EH (cell line): ENCODE data around the gene FAM20C.
A peak's percentile ranks its signal among the peaks of the same experiment; 100 is the strongest.
"Not testable (repeated sequence)": the region's sequence is repeated elsewhere in the genome, so short reads cannot be mapped to it uniquely, and the experiment has no call there.

Experiments used
- DNase-seq: peaks from one replicate; pipeline ENCODE4 v3.0.0-alpha.2; 2015; ENCODE audit warnings: low read depth

FAM20C gene

DNA sequence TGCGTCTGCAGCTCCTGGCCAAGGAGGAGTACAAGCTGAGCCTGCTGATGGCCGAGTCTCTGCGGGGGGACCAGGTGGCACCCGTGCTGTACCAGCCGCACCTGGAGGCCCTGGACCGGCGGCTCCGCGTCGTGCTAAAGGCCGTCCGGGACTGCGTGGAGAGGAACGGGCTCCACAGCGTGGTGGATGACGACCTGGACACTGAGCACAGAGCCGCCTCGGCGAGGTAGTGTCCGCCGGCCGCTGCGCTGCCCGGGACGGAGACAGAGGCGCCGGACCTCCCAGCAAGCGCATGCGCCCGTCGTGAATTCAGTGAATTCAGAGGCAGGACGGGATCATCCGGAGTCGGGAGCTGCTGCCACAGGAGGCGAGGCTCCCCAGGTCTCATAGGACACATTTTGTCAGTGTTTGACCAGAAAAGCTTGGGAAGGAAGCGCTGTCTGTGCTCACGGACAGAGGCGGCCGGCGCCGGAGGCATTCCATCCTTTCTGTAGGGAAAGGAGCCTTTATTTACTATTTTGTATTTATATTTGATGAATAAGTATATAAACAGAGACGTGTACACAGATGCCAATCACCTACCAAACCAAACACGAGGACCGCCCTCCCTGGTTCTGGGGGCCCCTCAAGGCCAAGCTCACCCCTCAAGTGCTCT is 67.5 kb downstream of the FAM20C start:
- DNase-seq, result no peak

- no peak for DNase-seq
Observed at GRCh38 chr7:260441-261281, 68.3 kb downstream of the FAM20C start.

- DNase-seq, result no peak
Observed at GRCh38 chr7:261341-262250, 69.2 kb downstream of the FAM20C start.

DNA sequence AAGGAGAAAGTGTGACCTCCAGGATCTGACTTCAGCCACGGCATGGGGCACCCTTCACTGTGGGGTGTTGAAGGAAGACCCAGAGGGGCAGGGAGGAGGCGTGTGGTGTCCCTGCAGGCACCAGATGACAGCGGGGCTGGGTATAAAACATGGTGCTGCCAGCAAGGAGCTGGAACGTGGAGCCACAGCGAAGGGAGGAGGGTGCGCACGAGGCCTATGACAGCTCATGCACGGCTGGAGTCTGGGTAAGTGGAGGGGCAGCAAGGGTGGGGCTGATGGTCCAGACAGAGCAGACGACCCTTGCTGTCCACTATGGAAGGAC is 69.8 kb downstream of the FAM20C start:
- DNase-seq, result no peak

GRCh38 chr7:262631-263311 is 70.4 kb downstream of the FAM20C start:
- DNase-seq, result not testable (repeated sequence)

- DNase-seq, result not testable (repeated sequence)
Observed at GRCh38 chr7:263483-264351, 71.3 kb downstream of the FAM20C start.

DNA sequence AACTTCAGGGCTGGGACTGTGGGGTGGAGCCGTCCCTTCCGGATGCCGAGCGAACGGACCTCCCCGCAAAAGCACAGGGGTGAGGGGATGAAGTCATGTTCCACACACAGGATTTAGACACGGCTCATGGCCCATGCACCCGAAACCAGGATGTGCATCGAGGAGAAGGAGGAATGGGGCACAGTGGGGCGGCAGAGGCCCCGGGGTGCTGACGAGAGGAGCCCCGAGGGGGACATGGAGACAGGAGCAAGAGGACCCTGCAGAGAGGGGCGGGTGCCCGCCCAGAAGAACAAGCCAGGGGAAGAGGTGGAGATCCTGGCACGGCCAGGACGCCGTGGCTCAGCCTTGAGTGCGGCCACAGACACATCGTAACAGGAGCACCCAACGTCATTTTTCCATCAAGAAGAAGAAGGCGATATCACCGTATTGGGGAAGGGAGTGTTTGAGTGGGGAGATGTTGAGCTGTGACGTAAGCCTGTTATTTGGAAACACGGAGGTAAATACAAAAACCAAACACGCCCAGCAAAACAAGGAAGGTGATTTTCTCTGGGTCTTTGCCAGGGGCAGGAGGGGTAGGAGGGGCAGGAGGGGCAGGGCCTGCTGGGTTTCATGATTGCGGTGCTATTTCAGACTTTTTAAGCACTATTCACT is 72.3 kb downstream of the FAM20C start:
- DNase-seq, result peak; percentile 21

DNA sequence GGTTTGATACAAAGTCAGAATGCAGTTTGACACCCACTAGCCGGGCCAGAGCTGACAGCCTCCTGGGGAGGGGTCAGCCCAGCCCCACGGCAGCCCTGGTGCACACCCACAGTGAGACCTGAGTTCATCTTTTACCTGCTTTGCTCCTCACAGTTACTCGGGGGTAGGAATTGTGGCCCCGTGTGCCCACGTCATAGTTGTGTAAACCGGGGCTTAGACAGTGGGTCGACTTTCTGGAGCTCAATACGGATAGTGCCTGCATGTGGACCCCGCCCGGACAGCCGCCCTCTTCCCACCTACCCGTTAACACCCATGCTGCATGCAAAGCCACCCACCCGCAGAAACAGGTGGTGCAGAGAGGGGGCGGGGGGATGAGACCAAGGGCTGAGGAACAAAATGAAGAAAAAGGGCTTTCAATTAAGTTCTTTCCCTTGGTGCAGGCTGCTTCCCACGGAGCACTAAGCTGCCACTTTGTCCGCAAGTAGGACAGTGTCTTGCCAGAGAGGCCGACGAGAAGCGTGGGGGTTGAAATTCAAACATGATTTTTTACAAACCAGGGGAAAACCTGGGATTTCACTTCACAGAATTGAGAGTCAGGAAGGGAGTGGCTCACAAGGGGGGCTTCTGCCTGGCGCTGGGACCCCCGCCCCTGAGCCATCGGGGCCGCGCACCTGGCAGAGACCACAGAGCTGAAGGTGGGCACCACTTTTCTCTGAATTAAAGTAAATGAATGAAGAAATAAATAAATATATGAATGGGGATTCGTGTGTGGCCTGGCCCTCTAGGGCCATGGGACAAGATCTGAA is 73.0 kb downstream of the FAM20C start:
- peak; percentile 13 for DNase-seq

- DNase-seq, result no peak
Observed at GRCh38 chr7:265998-266850, 73.9 kb downstream of the FAM20C start.

DNA sequence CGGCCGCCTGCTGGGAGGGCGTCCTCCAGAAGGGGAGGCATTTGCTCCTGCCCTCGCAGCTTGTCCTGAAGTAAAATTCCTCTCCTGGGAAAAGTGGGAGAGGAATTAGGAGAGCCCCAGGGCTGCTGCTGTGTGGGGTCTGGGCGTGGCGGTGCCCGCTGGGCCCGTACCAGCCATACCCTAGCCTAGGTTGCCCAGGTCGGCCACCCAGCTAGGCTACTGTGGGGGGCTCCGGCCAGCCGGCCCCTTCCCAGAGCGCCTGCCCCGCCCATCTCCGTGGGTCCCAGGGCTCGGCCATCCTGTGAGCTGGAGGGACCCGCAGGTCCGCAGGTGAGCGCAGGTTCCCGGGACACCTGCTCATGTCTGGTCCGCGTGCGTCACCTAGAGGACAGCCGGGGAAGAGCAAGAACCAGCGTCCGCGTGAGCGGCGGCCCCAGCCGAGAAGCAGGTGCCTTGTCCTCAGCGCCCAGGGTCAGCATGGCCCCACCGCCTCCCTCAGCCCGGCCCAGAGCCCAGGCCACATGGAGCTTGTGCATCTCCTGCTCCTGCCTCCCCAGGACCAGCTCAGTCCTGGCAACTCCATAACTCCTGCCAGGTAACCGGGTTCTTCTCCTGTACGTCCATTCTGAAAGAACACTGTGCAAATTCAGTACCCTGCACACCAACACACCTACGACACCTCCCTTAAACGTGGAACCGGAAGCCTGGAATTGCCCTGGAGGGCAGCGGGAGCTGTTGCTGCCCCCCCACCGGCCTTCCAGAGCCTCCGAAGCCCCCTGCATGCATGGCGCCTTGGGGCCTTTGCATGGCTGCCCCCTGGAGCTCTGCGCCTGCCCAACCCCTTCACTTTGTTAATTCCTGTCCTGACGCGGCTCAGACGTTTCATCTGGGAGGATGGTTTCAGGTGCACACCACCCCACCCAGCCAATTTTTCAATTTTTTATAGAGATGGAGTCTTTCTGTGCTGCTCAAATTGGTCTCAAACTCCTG is 74.8 kb downstream of the FAM20C start:
- DNase-seq, result no peak

GRCh38 chr7:268991-269390 is 76.6 kb downstream of the FAM20C start:
- no peak for DNase-seq

DNA sequence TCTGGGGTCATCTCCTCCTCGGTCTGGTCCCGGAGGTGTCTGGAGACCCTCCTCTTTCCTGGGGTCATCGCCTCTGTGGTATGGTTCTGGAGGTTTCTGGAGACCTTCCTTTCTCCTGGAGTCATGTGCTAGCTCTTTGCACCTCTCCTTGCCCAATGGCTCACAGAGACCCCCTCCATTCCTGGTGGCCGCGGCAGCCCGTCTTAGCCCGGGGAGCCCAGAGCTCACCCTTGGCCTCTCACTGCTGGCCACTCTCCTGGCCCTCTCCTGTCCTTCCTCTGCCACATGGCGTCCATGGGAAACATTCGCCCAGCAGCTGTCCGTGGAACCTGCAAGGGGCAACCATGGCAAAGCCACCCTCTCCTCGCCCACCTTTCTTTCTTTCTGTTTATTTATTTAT is 77.3 kb downstream of the FAM20C start:
- no peak for DNase-seq

- no peak for DNase-seq
Observed at GRCh38 chr7:270351-270983, 78.1 kb downstream of the FAM20C start.

- DNase-seq, result peak; percentile 80
Observed at GRCh38 chr7:271266-272107, 79.1 kb downstream of the FAM20C start.

DNA sequence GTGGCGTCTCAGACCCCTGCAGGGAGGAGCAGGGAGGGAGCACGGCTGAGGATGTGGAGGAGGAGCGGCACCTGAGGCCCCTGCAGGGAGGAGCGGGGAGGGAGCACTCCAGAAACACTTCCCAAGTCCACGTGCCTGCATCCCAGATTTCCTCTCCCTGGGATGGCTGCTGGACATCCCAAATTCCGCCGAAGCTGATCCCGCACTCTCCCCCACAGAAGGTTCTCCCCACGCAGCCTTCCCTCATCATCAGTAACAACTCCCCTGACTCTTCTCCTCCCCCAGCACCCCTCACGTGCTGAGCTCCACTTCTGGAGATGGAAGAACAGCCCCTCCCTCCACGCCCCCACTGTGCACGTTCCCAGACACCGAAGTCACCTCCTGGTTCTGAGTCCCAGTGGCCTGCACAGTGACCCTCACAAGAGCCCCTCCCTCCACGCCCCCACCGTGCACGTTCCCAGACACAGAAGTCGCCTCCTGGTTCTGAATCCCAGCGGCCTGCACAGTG is 79.8 kb downstream of the FAM20C start:
- no peak for DNase-seq

GRCh38 chr7:272631-273030 is 80.3 kb downstream of the FAM20C start:
- no peak for DNase-seq
